Measurements from ENCODE around the gene STX3. TPM values are rescaled to one million over a fixed set of nuclear protein-coding genes. Genes with fewer than 3 reads are reported as not detected.

The STX3 gene
- total and polyA plus RNA-seq, 2 of the 13 experiments (the other 11 are each of a cell fraction or from before 2014, with no cell fraction given), result 16.5 to 24.0 TPM

- TF ChIP-seq ZNF501 (CRISPR knock-in tag; IDR thresholded peaks at IDR 0.05) (no peak), MATR3 (CRISPR knock-in tag; IDR thresholded peaks at IDR 0.05) (no peak), RXRA (CRISPR knock-in tag; IDR thresholded peaks at IDR 0.05) (no peak), IKZF4 (CRISPR knock-in tag; IDR thresholded peaks at IDR 0.05; ENCODE audit: borderline replicate concordance, low read depth, not compliant biosample characterization) (no peak), ZNF430 (CRISPR knock-in tag; IDR thresholded peaks at IDR 0.05) (no peak), ZNF407 (CRISPR knock-in tag; IDR thresholded peaks at IDR 0.05; ENCODE audit: not compliant biosample characterization) (no peak), ZNF549 (CRISPR knock-in tag; IDR thresholded peaks at IDR 0.05) (no peak)
Observed at GRCh38 chr11:59770319-59770718, 15.1 kb downstream of the STX3 start (continued).
